Fibroblast of pulmonary artery (primary cell): ENCODE results near the gene ESF1.

Experiments
- DNase-seq: peaks from one replicate; pipeline ENCODE4 v3.0.0-alpha.2; 2010; ENCODE audit warnings: low read depth
- H3K4me3 ChIP-seq: replicated peaks from 2 replicates; pipeline ENCODE4 v1.5.1; 2011; ENCODE audit warnings: low read depth, mild to moderate bottlenecking, control low read depth, low read length, moderate library complexity
- TF ChIP-seq, protein P1 (sequence below): IDR thresholded peaks from 2 replicates; pipeline ENCODE4 v1.5.1; 2011; ENCODE audit warnings: mild to moderate bottlenecking, control low read depth, low read length, inconsistent platforms; ENCODE audit errors: missing control alignments

ESF1 gene

DNA sequence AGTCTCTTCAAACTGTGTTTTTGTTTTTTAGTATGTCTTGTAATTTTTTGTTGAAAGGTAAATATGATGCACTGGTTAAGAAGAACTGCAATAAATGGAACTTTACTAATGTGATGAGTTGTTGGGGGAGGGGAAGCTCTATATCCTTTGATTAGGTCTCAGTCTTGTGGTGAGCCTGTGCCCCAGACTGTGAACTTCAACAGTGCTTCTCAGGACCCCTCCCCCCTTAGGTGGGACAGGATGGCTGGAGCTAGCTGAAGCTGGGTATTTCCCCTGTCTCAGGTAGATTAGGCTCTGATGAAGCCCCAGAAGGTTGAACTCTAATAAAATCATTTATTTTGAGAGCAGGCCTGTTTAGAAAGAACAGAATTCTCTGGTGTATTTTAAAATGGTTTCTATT lies 114.6 kb downstream of the ESF1 start:
- no peak overlapping the region for H3K4me3 ChIP-seq
- no peak for DNase-seq
- TF ChIP-seq, protein P1, sequence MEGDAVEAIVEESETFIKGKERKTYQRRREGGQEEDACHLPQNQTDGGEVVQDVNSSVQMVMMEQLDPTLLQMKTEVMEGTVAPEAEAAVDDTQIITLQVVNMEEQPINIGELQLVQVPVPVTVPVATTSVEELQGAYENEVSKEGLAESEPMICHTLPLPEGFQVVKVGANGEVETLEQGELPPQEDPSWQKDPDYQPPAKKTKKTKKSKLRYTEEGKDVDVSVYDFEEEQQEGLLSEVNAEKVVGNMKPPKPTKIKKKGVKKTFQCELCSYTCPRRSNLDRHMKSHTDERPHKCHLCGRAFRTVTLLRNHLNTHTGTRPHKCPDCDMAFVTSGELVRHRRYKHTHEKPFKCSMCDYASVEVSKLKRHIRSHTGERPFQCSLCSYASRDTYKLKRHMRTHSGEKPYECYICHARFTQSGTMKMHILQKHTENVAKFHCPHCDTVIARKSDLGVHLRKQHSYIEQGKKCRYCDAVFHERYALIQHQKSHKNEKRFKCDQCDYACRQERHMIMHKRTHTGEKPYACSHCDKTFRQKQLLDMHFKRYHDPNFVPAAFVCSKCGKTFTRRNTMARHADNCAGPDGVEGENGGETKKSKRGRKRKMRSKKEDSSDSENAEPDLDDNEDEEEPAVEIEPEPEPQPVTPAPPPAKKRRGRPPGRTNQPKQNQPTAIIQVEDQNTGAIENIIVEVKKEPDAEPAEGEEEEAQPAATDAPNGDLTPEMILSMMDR, result no peak

DNA sequence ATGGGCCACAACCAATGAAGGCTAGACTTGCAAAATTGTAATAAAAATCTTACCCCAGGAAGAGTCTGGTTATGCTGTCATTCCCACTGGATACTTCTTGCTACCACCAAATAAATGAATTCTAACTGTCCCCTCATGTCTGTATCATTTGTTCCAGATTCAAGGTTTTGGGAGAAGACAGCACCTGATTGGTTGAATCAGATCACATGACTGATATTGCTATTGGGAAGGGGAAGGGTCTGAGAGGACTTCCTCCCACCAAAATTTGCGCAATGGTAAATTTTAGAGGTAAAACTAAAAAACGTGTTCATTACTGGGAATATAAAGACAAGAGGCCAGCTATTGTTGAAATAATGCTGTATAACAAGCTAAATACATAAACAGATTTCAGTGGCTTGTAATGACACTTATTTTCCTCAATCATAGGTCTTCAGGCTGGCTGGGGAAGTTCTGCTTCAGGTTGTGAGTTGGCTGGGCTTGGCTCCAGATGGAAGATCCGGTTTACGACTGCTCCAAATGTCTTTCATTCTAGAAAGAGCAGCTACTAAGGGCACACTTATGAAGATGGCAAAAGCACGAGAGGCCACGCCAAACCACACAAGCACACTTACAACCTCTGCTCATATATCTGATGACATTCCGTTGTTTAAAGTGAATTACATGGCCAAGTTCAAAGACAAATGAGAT lies 118.9 kb downstream of the ESF1 start:
- TF ChIP-seq, protein P1, result no peak
- no peak for DNase-seq
- H3K4me3 ChIP-seq, result no peak overlapping the region
